KBM-7 (cell line): ENCODE results near the gene ABHD11.
"Not testable (repeated sequence)": the region's sequence is repeated elsewhere in the genome, so short reads cannot be mapped to it uniquely, and the experiment has no call there.

Source experiments
- DNase-seq: peaks from one replicate; pipeline ENCODE4 v3.0.0-alpha.2; 2015
- in situ Hi-C: fragments of 300-500 bp; cut with MboI; formaldehyde crosslinking; loops from 2 replicates; pipeline ENCODE4 v1.14.3; 2020; ENCODE audit warnings: low sequenced_read_pairs, low pct_unique_long_range_greater_than_20kb, mixed read lengths

Gene ABHD11

GRCh38 chr7:73738612-73739386 is at the start of gene ABHD11:
TSS of gene ABHD11 (minus strand) at chr7:73738802. CDS start at chr7:73738770, 32 bp downstream.
- in situ Hi-C loops, result loop anchor here (10.0 kb wide), 1 partner anchor 114 kb away; the partner anchor contains the start of gene MLXIPL
- DNase-seq, result peak; percentile 94

- in situ Hi-C loops, DNase-seq: not testable (repeated sequence)
Observed at GRCh38 chr7:73787786-73788048, 49.1 kb upstream of the ABHD11 start.

GRCh38 chr7:73786588-73786987 is 48.0 kb upstream of the ABHD11 start:
- no peak for DNase-seq
- in situ Hi-C loops, result no loop called here

- DNase-seq, result no peak
- in situ Hi-C loops, result no loop called here
Observed at GRCh38 chr7:73779517-73779916, 40.9 kb upstream of the ABHD11 start.

- in situ Hi-C loops, result no loop called here
- DNase-seq, result no peak
Observed at GRCh38 chr7:73778801-73779389, 40.3 kb upstream of the ABHD11 start.

- peak; percentile 24 for DNase-seq
- in situ Hi-C loops, result no loop called here
Observed at GRCh38 chr7:73774923-73775322, 36.3 kb upstream of the ABHD11 start.

GRCh38 chr7:73773700-73774517 is 35.3 kb upstream of the ABHD11 start:
- in situ Hi-C loops, result no loop called here
- DNase-seq, result no peak

GRCh38 chr7:73770860-73771670 is 32.5 kb upstream of the ABHD11 start:
- in situ Hi-C loops, result no loop called here
- no peak for DNase-seq

GRCh38 chr7:73770002-73770859 is 31.6 kb upstream of the ABHD11 start, which contains the start of gene CLDN3:
TSS of gene CLDN3 (minus strand) at chr7:73770270. CDS start at chr7:73770049, 221 bp downstream.
- DNase-seq, result peak; percentile 37

GRCh38 chr7:73769481-73770001 is 30.9 kb upstream of the ABHD11 start:
- no peak for DNase-seq
- in situ Hi-C loops, result no loop called here

More at GRCh38 chr7:73770002-73770859, 31.6 kb upstream of the ABHD11 start, which contains the start of gene CLDN3:
- in situ Hi-C loops, result no loop called here

GRCh38 chr7:73768641-73769480 is 30.3 kb upstream of the ABHD11 start:
- in situ Hi-C loops, result no loop called here
- no peak for DNase-seq

- in situ Hi-C loops, result no loop called here
- DNase-seq, result no peak
Observed at GRCh38 chr7:73766556-73767229, 28.1 kb upstream of the ABHD11 start.

- in situ Hi-C loops, result no loop called here
Observed at GRCh38 chr7:73762659-73762999, 24.0 kb upstream of the ABHD11 start.

GRCh38 chr7:73761854-73762658 is 23.5 kb upstream of the ABHD11 start:
- no peak for DNase-seq
- in situ Hi-C loops, result no loop called here

More at GRCh38 chr7:73762659-73762999, 24.0 kb upstream of the ABHD11 start:
- no peak for DNase-seq

GRCh38 chr7:73758581-73759138 is 20.1 kb upstream of the ABHD11 start:
- no peak for DNase-seq
- in situ Hi-C loops, result no loop called here
